Measurements from ENCODE around the gene OR11H1.
"Not testable (repeated sequence)": the region's sequence is repeated elsewhere in the genome, so short reads cannot be mapped to it uniquely, and the experiment has no call there.

OR11H1 gene

GRCh38 chr22:15527892-15528291 lies at the start of gene OR11H1:
TSS of gene OR11H1 (plus strand) at chr22:15528192. CDS start at chr22:15528192, 0 bp downstream.
- not testable (repeated sequence) for DNase-seq

GRCh38 chr22:15509967-15510366 lies 18.0 kb upstream of the OR11H1 start:
- not testable (repeated sequence) for DNase-seq

GRCh38 chr22:15515896-15516295 lies 12.1 kb upstream of the OR11H1 start:
- not testable (repeated sequence) for DNase-seq

- DNase-seq = not testable (repeated sequence)
Observed at GRCh38 chr22:15553767-15554166, 25.8 kb downstream of the OR11H1 start.

GRCh38 chr22:15563461-15563860 lies 35.5 kb downstream of the OR11H1 start:
- DNase-seq = not testable (repeated sequence)

- DNase-seq = not testable (repeated sequence)
Observed at GRCh38 chr22:15565063-15565462, 37.1 kb downstream of the OR11H1 start.

All from NCI-H345 (cell line).